Activated CD8-positive, alpha-beta T cell treated with anti-CD3 and anti-CD28 coated beads, Interleukin-2, amount 10 ng/mL, durations not matched to agents 7 days and 5 days (primary cell): ENCODE results near the gene TMEM221. TPM values are rescaled to one million over a fixed set of nuclear protein-coding genes. Genes with fewer than 3 reads are reported as not detected.
A peak's percentile ranks its signal among the peaks of the same experiment; 100 is the strongest.

Experiments used
- ATAC-seq: fragments of 150-1000 bp; cut with Tn5 transposase; one replicate; pipeline ENCODE4 v1.10.0; 2021; ENCODE audit warnings: moderate library complexity
- CTCF ChIA-PET: fragments of 350-600 bp; sonication (Branson Sonifier 250); formaldehyde crosslinking; loops from one replicate; lab custom pipeline; 2021; ENCODE audit warnings: antibody characterized with exemption; lab: Charles Lee
- POLR2A ChIA-PET: fragments of 350-600 bp; sonication (Branson Sonifier 250); formaldehyde crosslinking; loops from one replicate; lab custom pipeline; 2021; ENCODE audit warnings: antibody characterized with exemption; lab: Charles Lee
- DNase-seq: peaks from one replicate; pipeline ENCODE4 v3.0.0-alpha.2; 2020
- H3K27ac Mint-ChIP-seq: one replicate; pipeline ENCODE4 v1.8.0; 2021; ENCODE audit warnings: mild to moderate bottlenecking, mixed read lengths
- H3K27me3 Mint-ChIP-seq: one replicate; pipeline ENCODE4 v1.8.0; 2021; ENCODE audit warnings: low read depth, mixed read lengths
- H3K36me3 Mint-ChIP-seq: one replicate; pipeline ENCODE4 v1.8.0; 2021; ENCODE audit warnings: low read depth, mixed read lengths
- H3K4me1 Mint-ChIP-seq: one replicate; pipeline ENCODE4 v1.8.0; 2021; ENCODE audit warnings: low read depth, mixed read lengths
- H3K4me3 Mint-ChIP-seq: one replicate; pipeline ENCODE4 v1.8.0; 2021; ENCODE audit warnings: mild to moderate bottlenecking, mixed read lengths
- H3K9me3 Mint-ChIP-seq: one replicate; pipeline ENCODE4 v1.8.0; 2022; ENCODE audit warnings: mixed read lengths; ENCODE audit not compliant: insufficient read depth
- total RNA-seq, 2 experiments: library from RNA; stranded (reverse); gene quantifications; one replicate each; pipeline ENCODE4 v1.2.3, GENCODE V29; 2021

Gene TMEM221
- total RNA-seq, 2 experiments from 2014 or later = not detected

- H3K27ac Mint-ChIP-seq = no peak overlapping the region
- H3K9me3 Mint-ChIP-seq = peaks cover 7% of the 10 kb centered on the region
- ChIA-PET CTCF (interaction anchor here (0.6 to 2.8 kb wide), 25 partner anchors 8 to 131 kb away, joined by 3 to 30 read pairs (median 6); partner anchors contain the start of genes ANKLE1, BABAM1, GTPBP3 and PLVAP), POLR2A (interaction anchor here (0.8 kb wide), 1 partner anchor 19 kb away, joined by 3 read pairs; the partner anchor contains the start of gene BST2)
- DNase-seq (peak; percentile 73), ATAC-seq (peak; percentile 52)
- H3K4me3 Mint-ChIP-seq = no peak overlapping the region
- peaks cover 15% of the 10 kb centered on the region for H3K27me3 Mint-ChIP-seq
- no peaks in the 10 kb centered on the region for H3K36me3 Mint-ChIP-seq
- peaks cover 20% of the 10 kb centered on the region for H3K4me1 Mint-ChIP-seq
Measured at GRCh38 chr19:17385878-17386611, 62.4 kb downstream of the TMEM221 start.

Other genes starting within 250 kb of the TMEM221 start
- gene USE1, start 233.3 kb downstream of the TMEM221 start, total RNA-seq = 10 to 100 TPM; 26.5 to 27.9 TPM
- 10 to 100 TPM; 24.3 to 28.3 TPM for gene OCEL1, start 222.4 kb downstream of the TMEM221 start, total RNA-seq
- gene NR2F6, start 202.7 kb downstream of the TMEM221 start, total RNA-seq = 1 to 10 TPM; 4.1 to 4.3 TPM
- gene USHBP1, start 183.9 kb downstream of the TMEM221 start, total RNA-seq = not detected
- gene BABAM1, start 181.2 kb downstream of the TMEM221 start, total RNA-seq = 100 to 1,000 TPM; 116 to 117 TPM
- 10 to 100 TPM; 10.7 to 13.8 TPM for gene ANKLE1, start 166.8 kb downstream of the TMEM221 start, total RNA-seq
- 1 to 10 TPM; 8.9 to 9.7 TPM for gene ABHD8, start 145.2 kb downstream of the TMEM221 start, total RNA-seq
- 100 to 1,000 TPM; 112 to 126 TPM for gene MRPL34, start 142.8 kb downstream of the TMEM221 start, total RNA-seq
- gene DDA1, start 139.1 kb downstream of the TMEM221 start, total RNA-seq = 10 to 100 TPM; 44.6 to 49.8 TPM
- gene ANO8, start 113.8 kb downstream of the TMEM221 start, total RNA-seq = 10 to 100 TPM; 13.6 to 16.4 TPM
- gene GTPBP3, start 111.1 kb downstream of the TMEM221 start, total RNA-seq = 10 to 100 TPM; 38.6 to 39.4 TPM
- under 1 TPM in 1 of 2 experiments, not detected in 1; 0.11 TPM for gene PLVAP, start 71.3 kb downstream of the TMEM221 start, total RNA-seq
- 1 to 10 TPM; 4.7 to 4.8 TPM for gene CCDC194, start 54.5 kb downstream of the TMEM221 start, total RNA-seq
- gene BST2, start 43.0 kb downstream of the TMEM221 start, total RNA-seq = 100 to 1,000 TPM; 222 to 230 TPM
- 10 to 100 TPM; 36.6 to 40.3 TPM for gene MVB12A, start 28.6 kb downstream of the TMEM221 start, total RNA-seq
- not detected for gene NXNL1, start 12.3 kb upstream of the TMEM221 start, total RNA-seq
- 1 to 10 TPM; 7.3 to 7.4 TPM for gene SLC27A1, start 21.9 kb upstream of the TMEM221 start, total RNA-seq
- 10 to 100 TPM; 94.0 to 99.9 TPM for gene PGLS, start 63.0 kb upstream of the TMEM221 start, total RNA-seq
- gene COLGALT1, start 107.0 kb upstream of the TMEM221 start, total RNA-seq = 10 to 100 TPM; 74.6 to 75.0 TPM
- under 1 TPM; 0.03 TPM for gene UNC13A, start 239.7 kb upstream of the TMEM221 start, total RNA-seq